ENCODE data around the gene GRIP1.
"Not testable (repeated sequence)": the region's sequence is repeated elsewhere in the genome, so short reads cannot be mapped to it uniquely, and the experiment has no call there.

Gene GRIP1

DNA sequence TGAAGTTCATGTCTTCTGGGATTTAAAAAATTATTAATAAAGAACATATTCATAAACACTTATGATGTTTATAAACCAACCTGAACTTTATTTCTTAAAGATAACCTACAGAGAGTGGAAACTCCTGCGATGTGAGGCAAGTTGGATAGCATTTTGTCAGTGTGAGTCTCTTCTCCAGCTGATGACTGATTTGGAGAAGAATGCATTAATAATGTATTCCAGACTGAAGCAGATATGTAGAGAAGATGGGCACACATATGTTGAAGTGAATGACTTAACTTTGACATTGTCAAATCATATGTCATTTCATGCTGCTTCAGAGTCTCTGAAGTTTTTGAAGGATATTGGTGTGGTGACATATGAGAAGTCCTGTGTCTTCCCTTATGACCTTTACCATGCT, 369.3 kb downstream of the GRIP1 start:
- no peak for DNase-seq

DNA sequence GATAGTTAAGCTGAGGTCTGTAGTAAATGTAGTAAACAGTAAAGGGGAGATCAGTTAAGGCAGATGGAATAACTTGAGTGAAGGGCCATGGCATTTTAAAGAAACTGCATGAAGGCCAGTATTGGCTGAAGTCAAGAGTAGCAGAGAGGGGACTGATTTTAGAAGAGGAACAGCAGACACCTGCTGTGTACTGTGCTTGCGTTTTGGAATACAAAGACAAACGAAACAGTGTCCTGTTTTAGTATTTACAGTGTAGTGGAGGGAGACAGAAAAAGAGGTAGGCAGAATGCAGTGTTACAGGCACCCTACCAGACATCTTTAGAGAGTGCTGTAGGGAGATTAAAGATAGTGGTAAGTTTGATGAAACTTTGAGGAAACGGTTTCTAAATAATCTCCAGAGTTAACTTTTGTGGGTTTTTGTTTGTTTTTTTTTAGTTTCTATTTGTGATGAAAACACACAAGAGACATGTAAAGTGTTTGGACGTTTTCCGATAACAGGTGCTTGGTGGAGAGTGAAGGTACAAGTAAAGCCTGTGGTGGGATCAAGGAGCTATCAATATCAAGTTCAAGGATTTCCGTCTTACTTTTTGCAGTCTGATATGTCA, 374.5 kb downstream of the GRIP1 start:
- DNase-seq = no peak

DNA sequence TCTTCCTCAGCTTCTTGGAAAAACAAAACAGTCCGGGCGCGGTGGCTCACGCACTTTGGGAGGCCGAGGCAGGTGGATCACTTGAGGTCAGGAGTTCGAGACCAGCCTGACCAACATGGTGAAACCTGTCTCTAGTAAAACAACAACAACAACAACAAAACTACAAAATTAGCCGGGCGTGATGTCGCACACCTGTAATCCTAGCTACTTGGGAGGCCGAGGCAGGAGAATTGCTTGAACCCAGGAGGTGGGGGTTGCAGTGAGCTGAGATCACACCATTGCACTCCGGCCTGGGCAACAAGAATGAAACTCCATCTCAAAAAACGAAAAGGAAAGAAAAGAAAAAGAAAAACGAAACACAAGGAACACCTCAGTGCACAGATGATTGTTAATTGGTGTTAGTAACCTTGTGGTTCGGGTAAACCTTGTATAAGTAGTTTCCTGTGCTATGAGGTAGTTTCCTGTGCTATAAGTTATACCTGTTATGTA, 375.5 kb downstream of the GRIP1 start:
- DNase-seq = not testable (repeated sequence)

- no peak for DNase-seq
Observed at GRCh38 chr12:66302827-66303169, 376.1 kb downstream of the GRIP1 start.

- peak; percentile 97 for DNase-seq
Observed at GRCh38 chr12:66301944-66302826, 376.7 kb downstream of the GRIP1 start, which contains the start of gene HELB. Gene HELB, plus strand, starts transcription at chr12:66302493. Its CDS starts 111 bp downstream, at chr12:66302604.

DNA sequence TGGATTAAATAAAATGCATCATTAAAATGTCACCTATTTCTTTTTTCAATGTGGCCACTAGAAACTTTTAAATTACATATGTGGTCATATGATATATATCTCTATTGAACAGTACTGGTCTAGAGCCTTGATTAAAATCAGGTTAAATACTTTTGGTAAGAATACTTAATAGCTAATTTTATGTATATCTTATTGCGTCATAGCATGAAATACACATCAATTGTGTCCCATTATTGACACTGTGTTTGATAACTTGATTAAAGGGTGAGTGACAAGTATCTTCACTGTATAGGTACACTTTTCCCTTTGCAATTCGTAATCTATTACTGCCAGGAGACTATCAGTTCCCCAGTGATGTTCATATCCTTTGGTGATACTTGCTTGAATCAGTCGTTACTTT, 381.0 kb downstream of the GRIP1 start:
- DNase-seq = no peak
